Chondrocyte (in vitro differentiated cells): ENCODE results near the gene PTGR2. TPM values are rescaled to one million over a fixed set of nuclear protein-coding genes. Genes with fewer than 3 reads are reported as not detected.
"Not testable (repeated sequence)": the region's sequence is repeated elsewhere in the genome, so short reads cannot be mapped to it uniquely, and the experiment has no call there.

ENCODE experiments used
- DNase-seq: peaks from one replicate; pipeline ENCODE4 v3.0.0; 2021; ENCODE audit warnings: mixed read lengths, low spot score
- H3K27ac Mint-ChIP-seq: one replicate; pipeline ENCODE4 v1.8.0; 2021; ENCODE audit warnings: mild to moderate bottlenecking, moderate library complexity, mixed read lengths; ENCODE audit not compliant: unreplicated experiment
- H3K27me3 Mint-ChIP-seq: 2 replicates; pipeline ENCODE4 v1.8.0; 2021; ENCODE audit warnings: low read depth, mixed read lengths
- H3K36me3 Mint-ChIP-seq: 2 replicates; pipeline ENCODE4 v1.8.0; 2021; ENCODE audit warnings: low read depth, mixed read lengths
- H3K4me1 Mint-ChIP-seq: 2 replicates; pipeline ENCODE4 v1.8.0; 2021; ENCODE audit warnings: low read depth, mild to moderate bottlenecking, mixed read lengths
- H3K4me3 Mint-ChIP-seq: one replicate; pipeline ENCODE4 v1.8.0; 2021; ENCODE audit warnings: mild to moderate bottlenecking, moderate library complexity, mixed read lengths; ENCODE audit not compliant: unreplicated experiment
- H3K9me3 Mint-ChIP-seq: 2 replicates; pipeline ENCODE4 v1.8.0; 2021; ENCODE audit warnings: low read depth, mixed read lengths
- total RNA-seq: library from RNA; stranded (reverse); gene quantifications from 3 replicates; pipeline ENCODE4 v1.2.1, GENCODE V29; 2021
- TF ChIP-seq, protein P1 (sequence below): fragments of 200-600 bp; sonication (generic); IDR thresholded peaks from 2 replicates; pipeline ENCODE4 v1.5.0; 2021; ENCODE audit warnings: antibody characterized with exemption, mild to moderate bottlenecking, moderate library complexity

PTGR2 gene
- total RNA-seq, 1 donor from 2014 or later = 2.1 TPM

- H3K27ac Mint-ChIP-seq = no peak overlapping the region
- no peaks in the 10 kb centered on the region for H3K4me1 Mint-ChIP-seq
- H3K27me3 Mint-ChIP-seq = no peaks in the 10 kb centered on the region
- no peaks in the 10 kb centered on the region for H3K9me3 Mint-ChIP-seq
- H3K36me3 Mint-ChIP-seq = peaks cover 2% of the 10 kb centered on the region
- no peak for DNase-seq
- H3K4me3 Mint-ChIP-seq = no peak overlapping the region
- TF ChIP-seq, protein P1, sequence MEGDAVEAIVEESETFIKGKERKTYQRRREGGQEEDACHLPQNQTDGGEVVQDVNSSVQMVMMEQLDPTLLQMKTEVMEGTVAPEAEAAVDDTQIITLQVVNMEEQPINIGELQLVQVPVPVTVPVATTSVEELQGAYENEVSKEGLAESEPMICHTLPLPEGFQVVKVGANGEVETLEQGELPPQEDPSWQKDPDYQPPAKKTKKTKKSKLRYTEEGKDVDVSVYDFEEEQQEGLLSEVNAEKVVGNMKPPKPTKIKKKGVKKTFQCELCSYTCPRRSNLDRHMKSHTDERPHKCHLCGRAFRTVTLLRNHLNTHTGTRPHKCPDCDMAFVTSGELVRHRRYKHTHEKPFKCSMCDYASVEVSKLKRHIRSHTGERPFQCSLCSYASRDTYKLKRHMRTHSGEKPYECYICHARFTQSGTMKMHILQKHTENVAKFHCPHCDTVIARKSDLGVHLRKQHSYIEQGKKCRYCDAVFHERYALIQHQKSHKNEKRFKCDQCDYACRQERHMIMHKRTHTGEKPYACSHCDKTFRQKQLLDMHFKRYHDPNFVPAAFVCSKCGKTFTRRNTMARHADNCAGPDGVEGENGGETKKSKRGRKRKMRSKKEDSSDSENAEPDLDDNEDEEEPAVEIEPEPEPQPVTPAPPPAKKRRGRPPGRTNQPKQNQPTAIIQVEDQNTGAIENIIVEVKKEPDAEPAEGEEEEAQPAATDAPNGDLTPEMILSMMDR = no peak
Observed at GRCh38 chr14:73861073-73861472, 9.4 kb downstream of the PTGR2 start.

DNA sequence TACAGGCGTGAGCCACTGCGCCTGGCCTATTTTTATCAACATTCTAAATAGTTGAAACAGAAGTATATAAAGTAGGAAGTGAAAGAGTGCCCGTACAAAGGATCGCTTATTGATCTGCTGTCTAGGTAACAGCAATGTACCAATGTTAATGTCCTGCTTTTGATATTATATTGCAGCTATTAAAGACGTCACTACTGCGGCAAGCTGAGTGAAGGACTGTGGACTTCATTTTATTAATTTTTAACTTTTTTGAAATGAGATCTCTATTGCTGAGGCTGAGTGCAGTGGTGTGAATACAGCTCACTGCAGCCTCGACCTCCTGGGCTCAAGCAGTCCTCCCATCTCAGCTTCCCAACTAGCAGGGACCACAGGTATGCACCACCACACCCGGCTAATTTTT is 10.8 kb downstream of the PTGR2 start:
- Mint-ChIP-seq H3K4me1 (no peaks in the 10 kb centered on the region), H3K36me3 (peaks cover 2% of the 10 kb centered on the region), H3K27me3 (no peaks in the 10 kb centered on the region), H3K4me3 (no peak overlapping the region), H3K9me3 (no peaks in the 10 kb centered on the region), H3K27ac (no peak overlapping the region)
- TF ChIP-seq, protein P1 = no peak
- DNase-seq = no peak

GRCh38 chr14:73863209-73863608 is 11.6 kb downstream of the PTGR2 start:
- no peak overlapping the region for H3K27ac Mint-ChIP-seq
- no peak overlapping the region for H3K4me3 Mint-ChIP-seq
- no peaks in the 10 kb centered on the region for H3K4me1 Mint-ChIP-seq
- no peaks in the 10 kb centered on the region for H3K9me3 Mint-ChIP-seq
- H3K27me3 Mint-ChIP-seq = no peaks in the 10 kb centered on the region
- TF ChIP-seq, protein P1 = no peak
- peaks cover 2% of the 10 kb centered on the region for H3K36me3 Mint-ChIP-seq
- no peak for DNase-seq

GRCh38 chr14:73865534-73866113 is 14.0 kb downstream of the PTGR2 start:
- Mint-ChIP-seq H3K27ac (no peak overlapping the region), H3K4me3 (no peak overlapping the region), H3K4me1 (no peaks in the 10 kb centered on the region), H3K9me3 (no peaks in the 10 kb centered on the region), H3K36me3 (peaks cover 2% of the 10 kb centered on the region), H3K27me3 (no peaks in the 10 kb centered on the region)
- DNase-seq = no peak
- TF ChIP-seq, protein P1 = no peak

DNA sequence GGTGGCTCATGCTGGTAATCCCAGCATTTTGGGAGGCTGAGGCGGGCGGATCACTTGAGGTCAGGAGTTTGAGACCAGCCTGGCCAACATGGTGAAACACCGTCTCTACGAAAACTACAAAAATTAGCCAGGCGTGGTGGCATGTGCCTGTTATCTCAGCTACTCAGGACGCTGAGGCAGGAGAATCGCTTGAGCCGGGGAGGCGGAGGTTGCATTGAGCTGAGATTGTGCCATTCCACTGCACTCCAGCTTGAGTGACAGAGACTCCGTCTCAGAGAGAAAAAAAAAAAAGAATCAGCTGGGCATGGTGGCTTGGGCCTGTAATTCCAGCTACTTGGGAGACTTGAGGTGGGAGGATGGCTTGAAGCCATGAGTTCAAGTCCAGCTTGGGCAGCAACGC is 18.1 kb downstream of the PTGR2 start:
- H3K36me3 Mint-ChIP-seq, DNase-seq, H3K9me3 Mint-ChIP-seq, H3K27me3 Mint-ChIP-seq, H3K27ac Mint-ChIP-seq, H3K4me1 Mint-ChIP-seq, H3K4me3 Mint-ChIP-seq: not testable (repeated sequence)

DNA sequence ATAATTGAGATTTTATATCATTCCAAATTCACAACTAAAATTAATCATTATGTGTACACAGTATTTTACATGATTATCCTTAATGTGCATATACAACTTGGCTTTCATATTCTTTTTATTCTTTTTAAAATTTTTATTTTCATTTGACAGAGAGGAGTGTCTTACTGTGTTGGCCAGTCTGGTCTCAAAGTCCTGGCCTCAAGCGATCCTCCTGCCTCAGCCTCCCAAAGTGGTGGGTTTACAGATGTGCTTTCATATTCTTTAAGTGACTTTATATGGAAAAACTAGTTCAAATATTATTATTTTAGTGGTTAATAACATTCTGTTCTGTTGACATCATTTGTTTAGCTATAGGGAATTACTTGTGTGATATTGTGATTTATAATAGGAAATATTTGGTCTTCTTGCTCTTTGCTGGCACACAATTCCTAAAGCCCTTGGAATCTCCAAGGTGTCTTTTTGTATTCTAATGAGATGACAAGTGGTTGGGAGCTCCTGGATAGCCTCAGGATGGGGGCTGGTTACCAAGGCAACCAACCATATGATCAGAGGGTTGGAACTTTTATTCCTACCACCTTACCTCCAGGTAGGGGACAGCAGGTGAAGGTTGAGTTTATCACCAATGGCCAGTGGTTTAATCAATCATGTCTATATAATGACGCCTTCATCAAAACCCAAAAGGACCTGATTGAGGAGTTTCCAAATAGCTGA is 19.0 kb downstream of the PTGR2 start:
- H3K27me3 Mint-ChIP-seq = no peaks in the 10 kb centered on the region
- no peaks in the 10 kb centered on the region for H3K9me3 Mint-ChIP-seq
- no peak for DNase-seq

More for the DNA sequence above, 19.0 kb downstream of the PTGR2 start:
- Mint-ChIP-seq H3K36me3 (peaks cover 1% of the 10 kb centered on the region), H3K27ac (no peak overlapping the region), H3K4me1 (peaks cover 8% of the 10 kb centered on the region), H3K4me3 (no peak overlapping the region)
- TF ChIP-seq, protein P1 = no peak
